AG10803 (cell line): ENCODE data around the gene NGB.

Experiments
- DNase-seq: peaks from one replicate; pipeline ENCODE4 v3.0.0; 2010; ENCODE audit warnings: low read depth
- H3K4me3 ChIP-seq: 2 replicates; pipeline ENCODE4 v1.5.1; 2011; ENCODE audit warnings: mild to moderate bottlenecking, low read length, control low read depth
- CTCF ChIP-seq: conservative IDR thresholded peaks from 2 replicates; pipeline ENCODE4 v1.5.1; 2011; ENCODE audit warnings: mild to moderate bottlenecking, low read length, control low read depth, inconsistent platforms

Gene NGB

DNA sequence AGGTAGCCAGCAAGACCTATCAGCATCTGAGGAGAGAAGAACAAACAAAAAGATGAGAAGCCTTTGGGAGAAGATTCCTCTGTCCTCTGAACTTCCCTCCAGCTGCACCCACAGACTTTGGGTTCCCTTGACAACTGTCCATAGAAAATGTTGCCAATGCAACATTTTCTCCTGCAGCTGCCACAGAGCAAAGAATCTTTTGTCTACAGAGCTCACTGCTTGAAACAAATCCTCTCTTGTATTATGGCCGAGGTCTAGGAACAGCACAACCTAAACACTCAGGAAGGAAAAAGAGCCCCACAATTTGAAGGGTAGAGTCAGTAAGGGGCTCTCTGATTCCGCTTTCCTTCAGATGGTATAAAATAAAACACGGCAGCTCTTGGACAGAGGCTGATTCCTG is 35.4 kb upstream of the NGB start:
- peak; percentile 50 for DNase-seq
- no peak for TF ChIP-seq CTCF
- no peak overlapping the region for H3K4me3 ChIP-seq

GRCh38 chr14:77305696-77306095 is 34.7 kb upstream of the NGB start:
- no peak overlapping the region for H3K4me3 ChIP-seq
- DNase-seq: no peak
- TF ChIP-seq CTCF: no peak

DNA sequence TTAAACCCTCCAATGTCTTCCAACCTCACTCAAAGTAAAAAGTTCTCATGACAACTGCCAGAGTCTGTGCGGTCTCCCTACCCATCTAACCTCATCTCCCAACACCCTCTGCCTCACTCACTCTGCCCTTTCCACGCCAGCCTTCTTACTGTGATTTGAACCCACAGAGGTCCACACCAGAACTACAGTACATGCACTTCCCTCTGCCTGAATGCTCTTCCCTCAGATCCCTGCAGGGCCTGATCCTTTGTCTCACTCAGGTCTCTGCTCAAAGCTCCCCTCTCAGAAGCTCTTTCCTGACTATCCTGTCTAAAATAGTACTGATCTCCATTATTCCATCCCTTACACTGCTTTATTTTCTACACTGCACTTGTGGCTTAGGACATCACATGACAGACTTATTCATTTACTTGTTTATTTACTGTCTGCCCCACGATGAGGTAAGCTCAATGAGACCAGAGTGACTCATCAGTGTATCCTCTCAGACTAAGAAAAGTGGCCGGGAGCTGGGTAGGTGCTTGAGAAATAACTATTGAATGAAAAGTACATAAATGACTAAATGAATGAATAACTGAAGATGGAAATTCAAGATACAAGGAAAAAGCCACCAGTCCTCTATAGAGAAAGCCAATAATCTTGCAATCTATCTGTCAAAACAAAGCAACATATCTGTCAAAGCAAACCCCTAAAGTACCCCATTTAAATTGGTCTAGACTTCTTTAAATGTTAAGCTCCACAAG is 32.6 kb upstream of the NGB start:
- peak; percentile 92 for DNase-seq

GRCh38 chr14:77302926-77303325 is 31.9 kb upstream of the NGB start:
- H3K4me3 ChIP-seq: no peak overlapping the region
- DNase-seq: peak; percentile 37
- TF ChIP-seq CTCF: no peak

More for the DNA sequence above, 32.6 kb upstream of the NGB start:
- no peak overlapping the region for H3K4me3 ChIP-seq
- TF ChIP-seq CTCF: no peak

GRCh38 chr14:77301103-77301502 is 30.1 kb upstream of the NGB start:
- H3K4me3 ChIP-seq: no peak overlapping the region
- TF ChIP-seq CTCF: peak; percentile 87
- DNase-seq: peak; percentile 85

- no peak for TF ChIP-seq CTCF
- DNase-seq: no peak
- no peak overlapping the region for H3K4me3 ChIP-seq
These were observed 28.8 kb upstream of the NGB start for GRCh38 chr14:77299771-77300170.

- no peak for TF ChIP-seq CTCF
- no peak overlapping the region for H3K4me3 ChIP-seq
- no peak for DNase-seq
These were observed 25.9 kb upstream of the NGB start for GRCh38 chr14:77296906-77297305.
